T-helper 9 cell (primary cell): Measurements from ENCODE around the gene KRT13.

Experiments
- DNase-seq: peaks from one replicate; pipeline ENCODE4 v3.0.0-alpha.2; 2020

KRT13 gene

GRCh38 chr17:41491476-41491875 is 13.9 kb downstream of the KRT13 start:
- no peak for DNase-seq

- DNase-seq: no peak
Measured at GRCh38 chr17:41490000-41490990, 15.1 kb downstream of the KRT13 start.

GRCh38 chr17:41489531-41489930 is 15.9 kb downstream of the KRT13 start, which contains the start of gene KRT36:
Gene KRT36 (minus strand): TSS chr17:41489910. CDS start chr17:41489864, 46 bp downstream.
- DNase-seq: no peak

GRCh38 chr17:41486809-41487530 is 18.4 kb downstream of the KRT13 start:
- DNase-seq: no peak

- no peak for DNase-seq
Measured at GRCh38 chr17:41486316-41486715, 19.1 kb downstream of the KRT13 start.

- DNase-seq: no peak
Measured at GRCh38 chr17:41484920-41485904, 20.2 kb downstream of the KRT13 start.

- DNase-seq: no peak
Measured at GRCh38 chr17:41483991-41484826, 21.2 kb downstream of the KRT13 start.

- DNase-seq: no peak
Measured at GRCh38 chr17:41483531-41483930, 21.9 kb downstream of the KRT13 start.

GRCh38 chr17:41481036-41481435 is 24.4 kb downstream of the KRT13 start, which contains the start of gene KRT35:
Gene KRT35 (minus strand): TSS chr17:41481151. CDS start chr17:41481097, 54 bp downstream.
- no peak for DNase-seq

- no peak for DNase-seq
Measured at GRCh38 chr17:41480581-41480980, 24.8 kb downstream of the KRT13 start.

- no peak for DNase-seq
Measured at GRCh38 chr17:41480136-41480535, 25.3 kb downstream of the KRT13 start.

GRCh38 chr17:41478237-41478636 is 27.2 kb downstream of the KRT13 start:
- DNase-seq: no peak

GRCh38 chr17:41476866-41477815 is 28.3 kb downstream of the KRT13 start:
- DNase-seq: no peak

- no peak for DNase-seq
Measured at GRCh38 chr17:41475421-41475820, 30.0 kb downstream of the KRT13 start.

- no peak for DNase-seq
Measured at GRCh38 chr17:41474863-41475262, 30.5 kb downstream of the KRT13 start.

- DNase-seq: no peak
Measured at GRCh38 chr17:41468346-41468745, 37.1 kb downstream of the KRT13 start.

GRCh38 chr17:41467561-41467960 is 37.9 kb downstream of the KRT13 start:
- no peak for DNase-seq

GRCh38 chr17:41466988-41467387 is 38.4 kb downstream of the KRT13 start, which contains the start of gene KRT32:
Gene KRT32 (minus strand): TSS chr17:41467386. CDS start chr17:41467325, 61 bp downstream.
- no peak for DNase-seq

- no peak for DNase-seq
Measured at GRCh38 chr17:41464682-41465081, 40.7 kb downstream of the KRT13 start.

GRCh38 chr17:41464173-41464572 is 41.2 kb downstream of the KRT13 start:
- DNase-seq: no peak
